GM12872 (cell line): ENCODE results near the gene KLHL17.

Experiments used
- CTCF ChIP-seq: IDR thresholded peaks from 3 replicates; pipeline ENCODE4 v1.5.1; 2011; ENCODE audit warnings: low read depth, mild to moderate bottlenecking, low read length, moderate library complexity; ENCODE audit not compliant: insufficient read depth

Gene KLHL17

GRCh38 chr1:930633-931138 is 29.7 kb upstream of the KLHL17 start:
- no peak for TF ChIP-seq CTCF

GRCh38 chr1:931380-932172 is 28.8 kb upstream of the KLHL17 start:
- TF ChIP-seq CTCF, result no peak

- TF ChIP-seq CTCF, result no peak
These were observed 28.2 kb upstream of the KLHL17 start for GRCh38 chr1:932173-932510.

GRCh38 chr1:932776-933602 is 27.4 kb upstream of the KLHL17 start:
- TF ChIP-seq CTCF, result no peak

GRCh38 chr1:933603-933940 is 26.8 kb upstream of the KLHL17 start:
- no peak for TF ChIP-seq CTCF

GRCh38 chr1:934991-935750 is 25.2 kb upstream of the KLHL17 start:
- TF ChIP-seq CTCF, result no peak

- TF ChIP-seq CTCF, result no peak
These were observed 24.6 kb upstream of the KLHL17 start for GRCh38 chr1:935751-936231.
